NOMO-1 treated with dmso at 0.1 percent for 144 hours (cell line): ENCODE results near the gene FBLN5.
"Not testable (repeated sequence)": the region's sequence is repeated elsewhere in the genome, so short reads cannot be mapped to it uniquely, and the experiment has no call there.

Source experiments
- DNase-seq: peaks from one replicate; lab custom pipeline; 2025; ENCODE audit not compliant: unreplicated experiment; lab: John Stamatoyannopoulos, UW

Gene FBLN5

DNA sequence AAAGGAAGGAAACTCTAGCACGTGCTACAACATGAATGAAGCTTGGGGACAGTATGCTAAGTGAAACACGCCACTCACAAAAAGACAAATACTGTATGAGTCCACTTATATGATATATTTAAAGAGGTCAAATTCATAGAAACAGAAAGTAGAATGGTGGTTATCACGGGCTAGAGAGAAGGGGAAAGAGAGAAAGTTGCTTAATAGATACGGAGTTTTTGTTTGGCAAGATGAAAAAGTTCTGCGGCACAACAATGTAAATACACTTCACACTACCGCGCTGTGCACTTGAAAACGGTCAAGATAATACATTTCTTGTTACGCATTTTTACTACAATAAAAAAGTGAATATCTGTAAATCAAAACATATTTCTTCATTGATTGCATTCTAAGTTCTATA lies 37.3 kb downstream of the FBLN5 start:
- no peak for DNase-seq

- no peak for DNase-seq
Measured at GRCh38 chr14:91906374-91906773, 41.1 kb downstream of the FBLN5 start.

DNA sequence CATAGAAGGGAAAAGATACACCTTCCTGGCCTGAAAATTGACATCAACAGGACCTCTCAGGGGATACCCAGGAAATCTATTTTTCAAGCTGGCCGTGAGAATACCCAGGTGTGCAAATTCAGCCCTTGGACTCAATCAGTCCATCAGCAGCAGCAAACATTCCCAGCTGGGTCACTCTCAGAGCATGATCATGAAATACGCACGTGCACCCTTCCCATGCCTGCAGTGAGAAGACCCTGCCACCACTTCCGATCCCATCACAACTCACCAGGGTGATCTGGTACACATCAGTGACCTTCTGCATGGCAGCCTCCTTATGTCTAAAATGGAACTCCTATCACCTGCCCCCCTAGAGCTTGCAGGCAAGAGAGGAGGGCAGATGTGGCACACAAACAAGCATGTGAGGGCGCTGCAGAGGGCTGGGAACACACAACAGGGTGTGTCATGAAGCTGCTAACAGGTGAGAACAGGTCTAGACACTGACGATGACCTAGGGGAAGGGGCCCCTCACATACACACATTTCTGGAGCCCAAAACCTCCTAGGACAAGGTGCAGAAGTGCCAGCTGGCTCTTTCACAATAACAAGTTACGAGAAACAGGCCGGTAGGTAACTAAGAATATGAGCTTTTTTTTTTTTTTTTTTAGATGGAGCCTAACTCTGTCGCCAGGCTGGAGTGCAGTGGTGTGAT lies 42.4 kb downstream of the FBLN5 start:
- DNase-seq = no peak

GRCh38 chr14:91904483-91904882 lies 43.0 kb downstream of the FBLN5 start:
- no peak for DNase-seq

- no peak for DNase-seq
Measured at GRCh38 chr14:91903070-91903469, 44.4 kb downstream of the FBLN5 start.

DNA sequence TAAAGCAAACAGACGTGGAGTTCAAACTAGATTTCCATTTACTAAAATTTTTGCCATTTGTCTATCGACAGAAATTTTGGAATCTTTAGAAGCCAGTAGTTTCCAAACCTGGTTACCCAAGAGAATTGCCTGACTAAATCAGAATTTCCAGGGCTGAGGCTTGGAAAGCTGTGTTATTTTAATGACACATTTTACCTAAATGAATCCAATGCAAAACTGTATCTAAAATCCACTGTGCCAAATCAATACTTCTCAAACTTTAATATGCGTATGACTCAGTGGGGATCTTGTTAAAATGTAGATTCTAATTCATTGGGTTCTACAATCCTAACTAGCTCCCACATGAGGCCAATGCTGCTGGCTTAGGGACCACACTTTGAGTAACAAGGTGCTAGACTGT lies 45.2 kb downstream of the FBLN5 start:
- no peak for DNase-seq

- DNase-seq = no peak
Measured at GRCh38 chr14:91901449-91902226, 45.9 kb downstream of the FBLN5 start.

- DNase-seq = no peak
Measured at GRCh38 chr14:91899806-91900205, 47.7 kb downstream of the FBLN5 start.

GRCh38 chr14:91899213-91899612 lies 48.3 kb downstream of the FBLN5 start:
- no peak for DNase-seq

DNA sequence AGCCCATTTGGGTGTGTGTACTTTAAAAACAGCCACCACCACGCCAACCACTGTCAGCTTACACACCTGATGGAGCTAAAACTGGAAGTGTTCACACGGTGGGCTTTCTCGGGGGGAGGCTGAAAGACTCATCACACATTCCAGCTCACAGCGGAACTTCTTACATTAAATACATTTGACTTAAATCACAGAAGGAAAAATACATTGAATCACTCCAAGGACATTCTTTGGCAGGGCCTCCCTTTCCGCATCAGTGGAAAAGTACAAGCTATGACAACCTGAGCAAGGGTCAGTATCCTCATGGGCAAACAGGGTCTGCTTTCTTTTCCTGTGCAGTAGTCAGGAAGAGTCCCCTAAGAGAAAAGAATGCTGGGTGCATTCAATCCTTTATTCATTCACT lies 49.1 kb downstream of the FBLN5 start:
- no peak for DNase-seq

- DNase-seq = not testable (repeated sequence)
Measured at GRCh38 chr14:91897716-91898115, 49.8 kb downstream of the FBLN5 start.

GRCh38 chr14:91897106-91897701 lies 50.3 kb downstream of the FBLN5 start:
- DNase-seq = no peak

- no peak for DNase-seq
Measured at GRCh38 chr14:91896419-91896818, 51.1 kb downstream of the FBLN5 start.

DNA sequence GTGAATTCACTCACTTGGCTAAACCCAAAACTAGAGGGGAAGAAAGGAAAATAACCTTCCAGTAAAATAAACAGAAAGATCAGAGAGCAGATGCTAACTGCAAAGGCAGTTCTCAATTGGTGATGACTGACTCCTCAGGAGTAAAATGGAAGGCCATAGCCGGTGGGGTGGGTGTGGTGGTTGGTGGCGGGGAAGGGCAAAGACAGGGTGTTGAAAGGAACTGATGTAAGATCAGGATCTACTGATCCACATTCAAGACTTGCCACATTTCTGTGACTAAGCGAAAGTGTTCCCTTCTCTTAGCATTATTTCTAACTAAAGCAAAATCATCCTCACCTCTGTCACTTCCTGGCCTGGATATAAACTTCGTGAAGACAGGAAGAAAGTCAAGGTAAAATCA lies 53.8 kb downstream of the FBLN5 start:
- DNase-seq = no peak

- no peak for DNase-seq
Measured at GRCh38 chr14:91893007-91893406, 54.5 kb downstream of the FBLN5 start.

DNA sequence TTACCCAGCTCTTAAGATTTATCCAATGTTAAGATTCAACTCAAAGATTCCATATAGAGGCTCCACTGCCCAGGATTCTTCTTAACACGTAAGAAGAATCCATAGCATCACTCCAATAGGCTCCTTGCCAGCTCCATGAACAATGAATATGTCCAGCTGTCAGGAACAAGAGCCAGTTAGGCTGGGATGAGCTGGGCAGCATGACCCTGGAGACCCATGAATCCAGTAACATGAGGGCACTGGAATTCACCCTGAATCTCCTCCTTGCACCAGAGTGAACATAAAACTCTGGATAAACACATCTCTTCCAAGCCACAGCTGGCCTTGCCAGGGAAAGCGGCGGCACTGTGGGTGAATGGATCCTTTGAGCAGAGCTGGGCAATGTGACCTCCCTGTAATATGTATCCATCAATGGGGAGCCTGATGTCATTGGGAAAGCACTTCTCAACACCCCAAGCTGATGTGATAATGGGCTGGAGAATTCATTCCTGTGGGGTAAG lies 55.7 kb downstream of the FBLN5 start:
- DNase-seq = no peak

- DNase-seq = no peak
Measured at GRCh38 chr14:91891101-91891500, 56.4 kb downstream of the FBLN5 start.

- no peak for DNase-seq
Measured at GRCh38 chr14:91890291-91890749, 57.2 kb downstream of the FBLN5 start.

DNA sequence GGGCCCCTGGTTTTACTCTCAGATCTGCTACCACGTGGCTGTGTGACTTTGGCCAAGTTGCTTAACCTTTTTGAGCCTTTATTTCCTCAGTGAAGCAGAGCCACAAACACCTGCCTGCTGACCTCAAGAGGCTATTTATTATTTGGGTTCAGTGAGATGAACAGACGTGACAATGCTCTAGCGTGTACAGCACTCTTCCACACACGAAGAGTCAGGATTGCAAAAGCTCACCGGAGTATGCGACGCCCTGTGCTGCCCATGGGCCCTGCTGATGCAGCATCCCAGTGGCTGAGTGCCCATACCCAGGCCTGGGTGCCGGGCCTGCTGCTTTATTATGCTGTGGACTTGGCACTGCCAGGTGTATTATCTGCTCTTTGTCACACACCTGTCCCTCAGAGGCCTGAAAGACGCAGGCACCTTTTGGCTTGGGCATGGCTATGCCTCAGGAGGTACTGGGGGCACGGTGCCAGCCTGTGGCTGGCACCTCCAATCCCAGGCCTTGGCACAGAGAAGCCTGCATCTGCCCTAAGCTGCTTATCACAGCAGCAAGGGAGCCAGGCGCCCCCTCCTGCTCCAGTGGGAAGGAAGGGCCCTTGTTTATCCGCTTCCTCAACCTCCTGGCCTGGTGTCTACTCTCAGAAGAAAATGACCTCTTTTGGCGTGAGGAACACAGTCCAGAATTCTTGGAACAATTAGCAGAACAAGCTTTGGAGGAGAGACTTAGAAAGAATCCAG lies 57.9 kb downstream of the FBLN5 start:
- no peak for DNase-seq

GRCh38 chr14:91888641-91889476 lies 58.6 kb downstream of the FBLN5 start:
- no peak for DNase-seq
